Caco-2 (cell line): Measurements from ENCODE around the gene CDRT4. TPM values are rescaled to one million over a fixed set of nuclear protein-coding genes. Genes with fewer than 3 reads are reported as not detected.

Experiments
- BruUV-seq: library from RNA; stranded (reverse); fragments of 400-500 nt; replicated peaks from 2 replicates; lab custom pipeline; 2021; lab: Mats Ljungman, UMichigan
- CTCF ChIA-PET: fragments of 300-600 bp; sonication (Branson Sonifier 250); formaldehyde crosslinking; loops from one replicate; lab custom pipeline; 2022; ENCODE audit warnings: antibody characterized with exemption; lab: Charles Lee
- POLR2A ChIA-PET: fragments of 300-600 bp; sonication (Branson Sonifier 250); formaldehyde crosslinking; loops from one replicate; lab custom pipeline; 2022; ENCODE audit warnings: antibody characterized with exemption; lab: Charles Lee
- DNase-seq, 2 experiments: peaks; one replicate each; pipeline versions ENCODE4 v3.0.0 to v3.0.0-alpha.2; 2020 to 2022
- H3K27me3 ChIP-seq: replicated peaks from 2 replicates; pipeline ENCODE4 v1.6.0; 2011; ENCODE audit warnings: low read length; ENCODE audit not compliant: control insufficient read depth, insufficient read depth
- H3K36me3 ChIP-seq: 2 replicates; pipeline ENCODE4 v1.5.1; 2011; ENCODE audit warnings: low read length; ENCODE audit not compliant: control insufficient read depth, insufficient read depth
- H3K4me1 ChIP-seq: fragments of 250-450 bp; sonication (Bioruptor Pico); 2 replicates; pipeline ENCODE4 v1.5.1; 2020; ENCODE audit warnings: mild to moderate bottlenecking
- H3K4me3 ChIP-seq: 2 replicates; pipeline ENCODE4 v1.5.1; 2011; ENCODE audit warnings: low read depth, mild to moderate bottlenecking, control low read depth, low read length
- H3K9me3 ChIP-seq: fragments of 250-450 bp; sonication (Bioruptor Pico); 2 replicates; pipeline ENCODE4 v1.5.1; 2020; ENCODE audit warnings: mild to moderate bottlenecking, moderate library complexity
- H3K27ac Mint-ChIP-seq: one replicate; pipeline ENCODE4 v1.8.0; 2022; ENCODE audit warnings: mixed read lengths; ENCODE audit not compliant: unreplicated experiment
- H3K27me3 Mint-ChIP-seq: one replicate; pipeline ENCODE4 v1.8.0; 2022; ENCODE audit warnings: mixed read lengths; ENCODE audit not compliant: insufficient read depth, unreplicated experiment
- H3K36me3 Mint-ChIP-seq: one replicate; pipeline ENCODE4 v1.8.0; 2022; ENCODE audit warnings: mild to moderate bottlenecking, mixed read lengths; ENCODE audit not compliant: insufficient read depth, unreplicated experiment
- H3K4me1 Mint-ChIP-seq: one replicate; pipeline ENCODE4 v1.8.0; 2022; ENCODE audit warnings: low read depth, mixed read lengths; ENCODE audit not compliant: unreplicated experiment
- H3K4me3 Mint-ChIP-seq: one replicate; pipeline ENCODE4 v1.8.0; 2022; ENCODE audit warnings: mild to moderate bottlenecking, moderate library complexity, mixed read lengths; ENCODE audit not compliant: unreplicated experiment
- H3K9me3 Mint-ChIP-seq: one replicate; pipeline ENCODE4 v1.8.0; 2022; ENCODE audit warnings: mixed read lengths; ENCODE audit not compliant: unreplicated experiment
- intact Hi-C: fragments of 100-400 bp; cut with micrococcal nuclease; formaldehyde crosslinking; loops from one replicate; pipeline ENCODE4 v1.10.0; 2022; ENCODE audit not compliant: unreplicated experiment
- total RNA-seq: library from RNA; stranded (reverse); gene quantifications from 2 replicates; pipeline ENCODE4 v1.2.3, GENCODE V29; 2022
- TF ChIP-seq, protein P1 (sequence below), 2 experiments: fragments of 200-600 bp in 1 of 2; IDR thresholded peaks; 1 replicate in 1 of 2; 2 replicates in 1 of 2; pipeline versions ENCODE4 v1.5.1 to v1.8.0; 2011 to 2022; ENCODE audit warnings: antibody characterized with exemption in 1 of 2, control low read depth in 1 of 2, inconsistent platforms in 1 of 2, low read depth in 1 of 2, low read length in 1 of 2, mild to moderate bottlenecking in 1 of 2, moderate library complexity in 1 of 2; ENCODE audit not compliant: insufficient read depth in 1 of 2, severe bottlenecking in 1 of 2, unreplicated experiment in 1 of 2

CDRT4 gene
- total RNA-seq, 1 experiment from 2014 or later: 6.3 TPM

GRCh38 chr17:15456496-15456895 lies 10.9 kb downstream of the CDRT4 start:
- H3K27me3 Mint-ChIP-seq: no peaks in the 10 kb centered on the region
- peaks cover 10% of the 10 kb centered on the region for H3K4me1 Mint-ChIP-seq
- Histone ChIP-seq H3K4me3 (no peak overlapping the region), H3K36me3 (no peaks in the 10 kb centered on the region), H3K27me3 (no peaks in the 10 kb centered on the region), H3K9me3 (no peaks in the 10 kb centered on the region), H3K4me1 (peaks cover 14% of the 10 kb centered on the region; the same call in 1 of the 2 replicates)
- POLR2A ChIA-PET: no interaction called here
- CTCF ChIA-PET: interaction anchor here (0.6 to 1.0 kb wide), 2 partner anchors 130 to 195 kb away, joined by 4 read pairs; no protein-coding TSS in a partner anchor
- TF ChIP-seq, protein P1, sequence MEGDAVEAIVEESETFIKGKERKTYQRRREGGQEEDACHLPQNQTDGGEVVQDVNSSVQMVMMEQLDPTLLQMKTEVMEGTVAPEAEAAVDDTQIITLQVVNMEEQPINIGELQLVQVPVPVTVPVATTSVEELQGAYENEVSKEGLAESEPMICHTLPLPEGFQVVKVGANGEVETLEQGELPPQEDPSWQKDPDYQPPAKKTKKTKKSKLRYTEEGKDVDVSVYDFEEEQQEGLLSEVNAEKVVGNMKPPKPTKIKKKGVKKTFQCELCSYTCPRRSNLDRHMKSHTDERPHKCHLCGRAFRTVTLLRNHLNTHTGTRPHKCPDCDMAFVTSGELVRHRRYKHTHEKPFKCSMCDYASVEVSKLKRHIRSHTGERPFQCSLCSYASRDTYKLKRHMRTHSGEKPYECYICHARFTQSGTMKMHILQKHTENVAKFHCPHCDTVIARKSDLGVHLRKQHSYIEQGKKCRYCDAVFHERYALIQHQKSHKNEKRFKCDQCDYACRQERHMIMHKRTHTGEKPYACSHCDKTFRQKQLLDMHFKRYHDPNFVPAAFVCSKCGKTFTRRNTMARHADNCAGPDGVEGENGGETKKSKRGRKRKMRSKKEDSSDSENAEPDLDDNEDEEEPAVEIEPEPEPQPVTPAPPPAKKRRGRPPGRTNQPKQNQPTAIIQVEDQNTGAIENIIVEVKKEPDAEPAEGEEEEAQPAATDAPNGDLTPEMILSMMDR (IDR thresholded peaks at IDR 0.05; ENCODE audit: insufficient read depth in 1 of 2, low read depth in 1 of 2, low read length in 1 of 2, severe bottlenecking in 1 of 2, unreplicated experiment in 1 of 2): no peak
- no TSS peak for BruUV-seq
- no peaks in the 10 kb centered on the region for H3K36me3 Mint-ChIP-seq
- no peak overlapping the region for H3K27ac Mint-ChIP-seq
- DNase-seq: no peak
- intact Hi-C loops: loop anchor here (2.0 kb wide), 1 partner anchor 194 kb away; no protein-coding TSS in a partner anchor
- H3K9me3 Mint-ChIP-seq: no peaks in the 10 kb centered on the region
- no peak overlapping the region for H3K4me3 Mint-ChIP-seq

DNA sequence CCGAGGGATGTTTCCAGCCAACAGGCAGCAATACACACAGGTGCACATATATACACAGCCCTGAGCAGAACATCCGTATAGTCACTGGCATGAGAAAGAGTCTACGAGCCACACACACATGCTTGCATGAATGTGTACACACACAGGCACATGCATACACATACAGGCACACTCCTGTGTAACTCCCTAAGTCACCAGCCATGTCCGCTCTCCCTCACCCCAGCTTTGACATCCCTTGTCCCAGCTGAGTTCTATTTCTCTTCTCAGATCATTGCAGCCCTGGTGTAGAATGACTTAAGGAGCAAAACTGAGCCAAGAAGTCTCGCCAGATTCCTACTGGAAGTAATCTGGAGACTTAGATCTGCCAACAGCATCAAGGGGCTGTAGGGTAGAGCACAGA lies 13.1 kb downstream of the CDRT4 start:
- no peak for DNase-seq
- Mint-ChIP-seq H3K4me3 (no peak overlapping the region), H3K36me3 (no peaks in the 10 kb centered on the region), H3K27me3 (no peaks in the 10 kb centered on the region), H3K27ac (no peak overlapping the region), H3K4me1 (peaks cover 10% of the 10 kb centered on the region), H3K9me3 (no peaks in the 10 kb centered on the region)
- TF ChIP-seq, protein P1 (IDR thresholded peaks at IDR 0.05; ENCODE audit: insufficient read depth in 1 of 2, low read depth in 1 of 2, low read length in 1 of 2, severe bottlenecking in 1 of 2, unreplicated experiment in 1 of 2): no peak
- H3K9me3 ChIP-seq: no peaks in the 10 kb centered on the region
- intact Hi-C loops: no loop called here
- CTCF ChIA-PET: no interaction called here
- H3K4me3 ChIP-seq: no peak overlapping the region
- POLR2A ChIA-PET: no interaction called here
- H3K36me3 ChIP-seq: no peaks in the 10 kb centered on the region
- H3K27me3 ChIP-seq: no peaks in the 10 kb centered on the region
- BruUV-seq: no TSS peak
- peaks cover 14% of the 10 kb centered on the region; the same call in 1 of the 2 replicates for H3K4me1 ChIP-seq

GRCh38 chr17:15453782-15454181 lies 13.6 kb downstream of the CDRT4 start:
- BruUV-seq: no TSS peak
- no peak overlapping the region for H3K27ac Mint-ChIP-seq
- intact Hi-C loops: no loop called here

More at GRCh38 chr17:15453782-15454181, 13.6 kb downstream of the CDRT4 start:
- no peaks in the 10 kb centered on the region for H3K9me3 ChIP-seq
- peaks cover 14% of the 10 kb centered on the region; the same call in 1 of the 2 replicates for H3K4me1 ChIP-seq
- DNase-seq: no peak
- H3K27me3 Mint-ChIP-seq: no peaks in the 10 kb centered on the region
- ChIA-PET POLR2A (no interaction called here), CTCF (no interaction called here)
- H3K27me3 ChIP-seq: no peaks in the 10 kb centered on the region
- no peaks in the 10 kb centered on the region for H3K36me3 ChIP-seq
- H3K36me3 Mint-ChIP-seq: no peaks in the 10 kb centered on the region
- no peak overlapping the region for H3K4me3 Mint-ChIP-seq
- no peak overlapping the region for H3K4me3 ChIP-seq
- H3K9me3 Mint-ChIP-seq: no peaks in the 10 kb centered on the region
- TF ChIP-seq, protein P1 (IDR thresholded peaks at IDR 0.05; ENCODE audit: insufficient read depth in 1 of 2, low read depth in 1 of 2, low read length in 1 of 2, severe bottlenecking in 1 of 2, unreplicated experiment in 1 of 2): no peak
- H3K4me1 Mint-ChIP-seq: peaks cover 10% of the 10 kb centered on the region
